Keratinocyte (primary cell): ENCODE measurements around the gene STYXL1. TPM values are rescaled to one million over a fixed set of nuclear protein-coding genes. Genes with fewer than 3 reads are reported as not detected.

Source experiments
- DNase-seq: peaks from one replicate; pipeline ENCODE4 v3.0.0-alpha.2; 2011; ENCODE audit warnings: low read depth, missing footprints, low spot score
- FAIRE-seq: peaks from 2 replicates; lab custom pipeline; 2011; peaks lifted over from hg19 to GRCh38; lab: Jason Lieb, UNC
- H2AFZ ChIP-seq: 2 replicates; pipeline ENCODE4 v1.6.0; 2012; ENCODE audit warnings: low read length, control low read depth, inconsistent platforms; ENCODE audit not compliant: control insufficient read depth
- H3K27ac ChIP-seq: 2 replicates; pipeline ENCODE4 v1.5.1; 2011; ENCODE audit warnings: low read length; ENCODE audit not compliant: control insufficient read depth, insufficient read depth
- H3K27me3 ChIP-seq: 3 replicates; pipeline ENCODE4 v1.6.0; 2011; ENCODE audit warnings: low read length; ENCODE audit not compliant: control insufficient read depth, insufficient read depth; ENCODE audit errors: extremely low read depth
- H3K36me3 ChIP-seq, 2 experiments: 2 replicates in 1 of 2; 3 replicates in 1 of 2; pipeline ENCODE4 v1.5.1; 2011; ENCODE audit warnings: low read length in 2 of 2, mild to moderate bottlenecking in 1 of 2; ENCODE audit not compliant: control insufficient read depth in 2 of 2, insufficient read depth in 2 of 2; ENCODE audit errors: extremely low read depth in 1 of 2
- H3K4me1 ChIP-seq: 3 replicates; pipeline ENCODE4 v1.5.1; 2011; ENCODE audit warnings: low read length; ENCODE audit not compliant: control insufficient read depth, insufficient read depth; ENCODE audit errors: extremely low read depth
- H3K4me2 ChIP-seq: 3 replicates; pipeline ENCODE4 v1.6.0; 2011; ENCODE audit warnings: low read depth, low read length; ENCODE audit not compliant: control insufficient read depth, insufficient read depth; ENCODE audit errors: extremely low read depth
- H3K4me3 ChIP-seq, 3 experiments: fragments of 200-600 bp in 1 of 3; sonication (generic) in 1 of 3; 2 replicates in 2 of 3; 3 replicates in 1 of 3; pipeline ENCODE4 v1.5.1; 2011 to 2016; ENCODE audit warnings: low read length in 3 of 3, mild to moderate bottlenecking in 3 of 3, control low read depth in 2 of 3, inconsistent platforms in 1 of 3, low read depth in 1 of 3, mixed read lengths in 1 of 3, mixed run types in 1 of 3, moderate library complexity in 1 of 3; ENCODE audit not compliant: control insufficient read depth in 2 of 3, insufficient read depth in 2 of 3; ENCODE audit errors: extremely low read depth in 1 of 3
- H3K79me2 ChIP-seq: 2 replicates; pipeline ENCODE4 v1.6.0; 2012; ENCODE audit warnings: low read length; ENCODE audit not compliant: control insufficient read depth, insufficient read depth
- H3K9ac ChIP-seq: 3 replicates; pipeline ENCODE4 v1.6.0; 2011; ENCODE audit warnings: low read length; ENCODE audit not compliant: control insufficient read depth, insufficient read depth; ENCODE audit errors: extremely low read depth
- H3K9me1 ChIP-seq: 3 replicates; pipeline ENCODE4 v1.6.0; 2011; ENCODE audit warnings: low read length; ENCODE audit not compliant: control insufficient read depth, insufficient read depth; ENCODE audit errors: extremely low read depth
- H3K9me3 ChIP-seq: 2 replicates; pipeline ENCODE4 v1.5.1; 2012; ENCODE audit warnings: low read depth, low read length; ENCODE audit not compliant: control insufficient read depth
- H4K20me1 ChIP-seq: 3 replicates; pipeline ENCODE4 v1.6.0; 2011; ENCODE audit warnings: low read length; ENCODE audit not compliant: control insufficient read depth, insufficient read depth; ENCODE audit errors: extremely low read depth
- EZH2 ChIP-seq: IDR thresholded peaks from one replicate; pipeline ENCODE4 v1.6.1; 2012; ENCODE audit warnings: inconsistent platforms, mild to moderate bottlenecking, low read length, moderate library complexity
- dilution Hi-C: fragments of 300-500 bp; cut with MboI; formaldehyde crosslinking; loops from one replicate; pipeline ENCODE4 v1.7.0; 2020; ENCODE audit warnings: low sequenced_read_pairs; ENCODE audit not compliant: extremely low pct_ligation_motif_present
- polyA plus RNA-seq, 5 experiments: library from polyadenylated mRNA; depleted of rRNA in 3 of 5; stranded (reverse) in 3 of 5; stranded (forward) in 1 of 5; unstranded in 1 of 5; fragments of >200 nt; gene quantifications; 1 replicate in 1 of 5; 2 replicates in 3 of 5; 3 replicates in 1 of 5; pipeline versions ENCODE4 v1.2.1 to v1.2.3, GENCODE V29; 2011 to 2012; ENCODE audit warnings: missing spikeins in 2 of 5, low read depth in 1 of 5, low replicate concordance in 1 of 5
- TF ChIP-seq, protein P1 (sequence below), 3 experiments: IDR thresholded peaks in 1 of 3; conservative IDR thresholded peaks in 1 of 3; optimal IDR thresholded peaks in 1 of 3; 2 replicates in 2 of 3; 3 replicates in 1 of 3; pipeline versions ENCODE3 to v1.5.1; 2011; ENCODE audit warnings: low read length in 3 of 3, mild to moderate bottlenecking in 3 of 3, moderate library complexity in 2 of 3, control low read depth in 1 of 3, inconsistent platforms in 1 of 3; ENCODE audit not compliant: insufficient read depth in 2 of 3; ENCODE audit errors: extremely low read depth in 1 of 3

The STYXL1 gene
- polyA plus RNA-seq, 1 donor (not counting 4 experiments of a cell fraction or from before 2014, with no cell fraction given): 76.2 TPM

DNA sequence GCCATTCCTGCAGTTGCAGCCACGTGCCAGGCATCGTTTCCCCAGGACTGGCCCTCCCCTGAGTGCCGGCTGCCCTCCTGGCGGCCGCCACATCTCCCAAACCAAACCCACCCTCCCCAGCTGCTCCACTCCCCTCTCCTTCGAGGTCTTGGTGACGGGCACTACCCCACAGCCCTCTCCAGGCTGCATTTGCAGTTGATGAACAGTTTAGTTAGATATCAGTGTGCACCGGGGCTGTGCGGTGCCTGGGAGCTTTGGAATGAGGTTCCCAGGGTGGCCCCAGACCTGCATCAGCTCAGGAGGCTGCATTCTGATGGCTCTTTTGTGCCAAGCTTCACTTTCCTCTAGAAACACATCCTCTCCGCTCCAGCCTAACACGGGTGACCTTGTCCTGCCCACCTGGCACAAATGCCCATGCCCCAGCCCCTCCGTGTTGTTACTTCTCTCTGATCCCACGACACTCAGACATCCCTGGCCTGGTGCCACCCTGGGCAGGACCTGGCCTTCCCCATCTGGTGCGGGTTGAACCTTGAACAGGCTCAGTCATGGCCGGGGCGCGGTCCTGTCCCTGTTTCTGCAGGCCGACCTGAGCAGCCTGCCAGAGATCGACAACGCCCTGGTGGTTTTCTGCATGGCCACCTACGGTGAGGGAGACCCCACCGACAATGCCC, 67.9 kb downstream of the STYXL1 start:
- no peak for TF ChIP-seq EZH2
- TF ChIP-seq, protein P1, sequence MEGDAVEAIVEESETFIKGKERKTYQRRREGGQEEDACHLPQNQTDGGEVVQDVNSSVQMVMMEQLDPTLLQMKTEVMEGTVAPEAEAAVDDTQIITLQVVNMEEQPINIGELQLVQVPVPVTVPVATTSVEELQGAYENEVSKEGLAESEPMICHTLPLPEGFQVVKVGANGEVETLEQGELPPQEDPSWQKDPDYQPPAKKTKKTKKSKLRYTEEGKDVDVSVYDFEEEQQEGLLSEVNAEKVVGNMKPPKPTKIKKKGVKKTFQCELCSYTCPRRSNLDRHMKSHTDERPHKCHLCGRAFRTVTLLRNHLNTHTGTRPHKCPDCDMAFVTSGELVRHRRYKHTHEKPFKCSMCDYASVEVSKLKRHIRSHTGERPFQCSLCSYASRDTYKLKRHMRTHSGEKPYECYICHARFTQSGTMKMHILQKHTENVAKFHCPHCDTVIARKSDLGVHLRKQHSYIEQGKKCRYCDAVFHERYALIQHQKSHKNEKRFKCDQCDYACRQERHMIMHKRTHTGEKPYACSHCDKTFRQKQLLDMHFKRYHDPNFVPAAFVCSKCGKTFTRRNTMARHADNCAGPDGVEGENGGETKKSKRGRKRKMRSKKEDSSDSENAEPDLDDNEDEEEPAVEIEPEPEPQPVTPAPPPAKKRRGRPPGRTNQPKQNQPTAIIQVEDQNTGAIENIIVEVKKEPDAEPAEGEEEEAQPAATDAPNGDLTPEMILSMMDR (optimal IDR thresholded peaks at IDR 0.05 in 1 of 3, IDR thresholded peaks at IDR 0.05 in 1 of 3, conservative IDR thresholded peaks at IDR 0.05 in 1 of 3; ENCODE audit: extremely low read depth in 1 of 3, insufficient read depth in 2 of 3, low read length in 3 of 3): no peak

DNA sequence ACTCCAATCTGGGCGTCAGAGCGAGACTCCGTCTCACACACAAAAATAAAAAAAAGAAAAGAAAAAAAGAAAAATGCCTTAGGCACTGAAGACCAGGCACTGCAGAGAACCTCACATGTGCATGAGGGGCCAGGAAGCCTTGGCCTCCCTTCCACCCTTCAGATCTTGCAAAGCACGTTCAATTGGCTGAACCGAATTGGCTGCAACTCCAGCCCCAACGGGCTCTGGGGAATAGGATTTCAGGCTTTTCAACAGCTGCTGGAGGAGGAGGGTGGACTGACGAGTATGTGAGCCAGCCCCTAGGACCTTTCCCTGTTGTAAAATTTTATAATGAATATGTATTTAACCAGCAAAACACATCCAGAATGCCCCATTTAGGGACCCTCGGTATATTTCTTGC, 70.1 kb downstream of the STYXL1 start:
- Histone ChIP-seq H3K4me1 (peaks cover 2% of the 10 kb centered on the region), H3K4me3 (no peak overlapping the region), H3K9ac (no peak overlapping the region), H3K27ac (no peak overlapping the region), H4K20me1 (no peaks in the 10 kb centered on the region), H3K79me2 (no peaks in the 10 kb centered on the region), H3K9me1 (no peaks in the 10 kb centered on the region), H3K9me3 (no peaks in the 10 kb centered on the region), H3K36me3 (peaks cover 4 to 16% of the 10 kb centered on the region in 2 experiments), H3K27me3 (no peaks in the 10 kb centered on the region), H3K4me2 (no peak overlapping the region), H2AFZ (no peak overlapping the region)
- TF ChIP-seq, protein P1 (optimal IDR thresholded peaks at IDR 0.05 in 1 of 3, IDR thresholded peaks at IDR 0.05 in 1 of 3, conservative IDR thresholded peaks at IDR 0.05 in 1 of 3; ENCODE audit: extremely low read depth in 1 of 3, insufficient read depth in 2 of 3, low read length in 3 of 3): no peak
- no peak for TF ChIP-seq EZH2
- dilution Hi-C loops: no loop called here
- DNase-seq (no peak), FAIRE-seq (no peak)

More for the DNA sequence above, 67.9 kb downstream of the STYXL1 start:
- peaks cover 2% of the 10 kb centered on the region for H3K4me1 ChIP-seq
- DNase-seq (no peak), FAIRE-seq (no peak)
- H3K27ac ChIP-seq: no peak overlapping the region
- no peak overlapping the region for H2AFZ ChIP-seq
- no peak overlapping the region for H3K9ac ChIP-seq
- no peaks in the 10 kb centered on the region for H3K27me3 ChIP-seq
- no peaks in the 10 kb centered on the region for H3K9me3 ChIP-seq
- H3K9me1 ChIP-seq: no peaks in the 10 kb centered on the region
- H3K4me3 ChIP-seq: no peak overlapping the region
- no peaks in the 10 kb centered on the region for H4K20me1 ChIP-seq
- dilution Hi-C loops: no loop called here
- no peak overlapping the region for H3K4me2 ChIP-seq
- H3K79me2 ChIP-seq: no peaks in the 10 kb centered on the region
- H3K36me3 ChIP-seq: peaks cover 6 to 17% of the 10 kb centered on the region in 2 experiments
